Lung (tissue), 12 donors: ENCODE measurements around the gene MBNL1. TPM values are rescaled to one million over a fixed set of nuclear protein-coding genes. Genes with fewer than 3 reads are reported as not detected.

ENCODE experiments used
- ATAC-seq: fragments of 200-7000 bp; cut with Tn5 transposase; one replicate; pipeline ENCODE4 v1.9.1; 2020; ENCODE audit warnings: moderate number of reproducible peaks; ENCODE audit not compliant: insufficient read depth, low FRiP score
- DNase-seq, 3 donors: peaks; one replicate each; pipeline ENCODE4 v3.0.0-alpha.2; 2013 to 2017
- H3K27ac ChIP-seq, 2 donors: one replicate each; pipeline ENCODE4 v1.5.1; 2013; ENCODE audit warnings: mild to moderate bottlenecking in 2 of 2, moderate library complexity in 2 of 2, control low read depth in 1 of 2, inconsistent platforms in 1 of 2, low read depth in 1 of 2, low read length in 1 of 2
- H3K27me3 ChIP-seq, 3 donors: one replicate each; pipeline ENCODE4 v1.5.1; 2013; ENCODE audit warnings: low read length in 2 of 3; ENCODE audit not compliant: control insufficient read depth in 3 of 3, insufficient read depth in 3 of 3
- H3K36me3 ChIP-seq, 4 donors: one replicate each; pipeline ENCODE4 v1.5.1; 2013; ENCODE audit warnings: low read length in 4 of 4, mild to moderate bottlenecking in 1 of 4, moderate library complexity in 1 of 4; ENCODE audit not compliant: control insufficient read depth in 4 of 4, insufficient read depth in 4 of 4
- H3K4me1 ChIP-seq, 5 donors: one replicate each; pipeline ENCODE4 v1.5.1; 2013; ENCODE audit warnings: low read length in 5 of 5, mild to moderate bottlenecking in 2 of 5, moderate library complexity in 1 of 5; ENCODE audit not compliant: control insufficient read depth in 5 of 5, insufficient read depth in 5 of 5
- H3K4me3 ChIP-seq: one replicate; pipeline ENCODE4 v1.5.1; 2013; ENCODE audit warnings: mild to moderate bottlenecking, control low read depth, moderate library complexity
- H3K9ac ChIP-seq, 2 donors: one replicate each; pipeline ENCODE4 v1.5.1; 2013; ENCODE audit warnings: low read length in 2 of 2, control low read depth in 1 of 2; ENCODE audit not compliant: insufficient read depth in 1 of 2
- H3K9me3 ChIP-seq, 4 donors: one replicate each; pipeline ENCODE4 v1.5.1; 2013; ENCODE audit warnings: low read length in 3 of 4, mild to moderate bottlenecking in 1 of 4, moderate library complexity in 1 of 4; ENCODE audit not compliant: control insufficient read depth in 4 of 4, insufficient read depth in 3 of 4
- CTCF ChIP-seq: IDR thresholded peaks from 2 replicates; pipeline ENCODE4 v1.5.1; 2012; ENCODE audit warnings: mild to moderate bottlenecking; ENCODE audit errors: control extremely low read depth, extremely low read depth
- WGBS, 2 donors: extraction: QIAGEN DNeasy Blood & Tissue Kit; methylation state at CpG; one replicate each; pipeline ENCODE4 v1.1.7; 2013; 5-methylcytosine and 5-hydroxymethylcytosine counted together
- polyA plus RNA-seq, 2 donors: library from polyadenylated mRNA; stranded (reverse); fragments of 200-250 nt; gene quantifications; one replicate each; pipeline ENCODE4 v1.2.1, GENCODE V29; 2013
- total RNA-seq, 2 donors: library from RNA; depleted of rRNA in 1 of 2; stranded (reverse); fragments of >200 nt in 1 of 2; gene quantifications; one replicate each; pipeline ENCODE4 v1.2.1, GENCODE V29; 2014 to 2021
- donor health status: control.
- donor health status: control.
- donor health status: Bipolar disorder and iron deficiency.
- donor health status: healthy.
- donor health status: DM: yes; HTN: yes; CAD: no.

Gene MBNL1
- total and polyA plus RNA-seq, 4 donors = 55.3 to 266 (median 165) TPM

DNA sequence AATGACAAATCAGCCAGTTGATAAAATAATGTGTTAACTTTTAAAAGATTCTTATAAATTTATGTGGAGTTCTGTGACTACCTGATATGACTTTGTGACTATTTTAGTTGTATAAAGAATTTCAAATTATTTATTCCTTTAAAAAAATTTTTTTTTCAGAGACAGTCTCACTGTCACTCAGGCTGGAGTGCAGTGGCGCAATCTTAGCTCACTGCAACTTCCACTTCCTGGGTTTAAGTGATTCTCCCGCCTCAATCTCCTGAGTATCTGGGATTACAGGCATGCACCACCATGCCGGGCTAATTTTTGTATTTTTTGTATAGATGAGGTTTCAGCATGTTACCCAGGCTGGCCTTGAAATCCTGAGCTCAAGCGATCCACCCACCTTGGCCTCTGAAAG is 48.5 kb downstream of the MBNL1 start:
- H3K4me1 ChIP-seq = peaks cover 1 to 30% (median 5%) of the 10 kb centered on the region in 5 donors
- 39 to 68% methylated on average over 4 of the region's 4 CpGs for WGBS, 2 donors

DNA sequence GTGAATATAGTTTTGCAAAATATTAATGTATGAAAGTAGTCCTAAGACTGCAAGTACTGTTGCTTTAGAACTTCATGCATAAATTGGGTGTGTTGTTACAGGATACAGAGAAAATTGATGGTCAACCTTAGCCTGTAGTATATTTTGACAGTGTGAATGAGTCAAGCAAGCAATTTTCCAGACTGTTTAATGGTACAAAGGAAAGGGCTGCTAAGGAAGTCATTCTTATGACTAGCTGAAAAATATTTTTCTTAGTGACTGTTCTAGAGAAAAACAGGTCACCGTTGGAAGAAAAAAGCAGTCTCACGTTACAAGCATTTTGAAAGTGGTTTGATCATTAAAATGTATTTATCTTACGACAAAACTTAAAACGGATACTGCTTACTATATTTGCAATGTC is 49.2 kb downstream of the MBNL1 start:
- 38 to 48% methylated on average over 4 of the region's 4 CpGs for WGBS, 2 donors
- H3K36me3 ChIP-seq = no peaks in the 10 kb centered on the region
- no peaks in the 10 kb centered on the region for H3K9me3 ChIP-seq
- no peak for DNase-seq
- H3K27me3 ChIP-seq = no peaks in the 10 kb centered on the region
- TF ChIP-seq CTCF = no peak
- no peak for ATAC-seq
- no peak overlapping the region for H3K4me3 ChIP-seq
- no peak overlapping the region for H3K27ac ChIP-seq
- no peak overlapping the region for H3K9ac ChIP-seq
- peaks cover 1 to 34% (median 5%) of the 10 kb centered on the region in 5 donors for H3K4me1 ChIP-seq

More for the DNA sequence above, 48.5 kb downstream of the MBNL1 start:
- DNase-seq (no peak), ATAC-seq (no peak)
- TF ChIP-seq CTCF = no peak
- H3K36me3 ChIP-seq = no peaks in the 10 kb centered on the region
- no peak overlapping the region for H3K9ac ChIP-seq
- no peak overlapping the region for H3K4me3 ChIP-seq
- H3K27me3 ChIP-seq = no peaks in the 10 kb centered on the region
- H3K9me3 ChIP-seq = no peaks in the 10 kb centered on the region
- H3K27ac ChIP-seq = no peak overlapping the region

DNA sequence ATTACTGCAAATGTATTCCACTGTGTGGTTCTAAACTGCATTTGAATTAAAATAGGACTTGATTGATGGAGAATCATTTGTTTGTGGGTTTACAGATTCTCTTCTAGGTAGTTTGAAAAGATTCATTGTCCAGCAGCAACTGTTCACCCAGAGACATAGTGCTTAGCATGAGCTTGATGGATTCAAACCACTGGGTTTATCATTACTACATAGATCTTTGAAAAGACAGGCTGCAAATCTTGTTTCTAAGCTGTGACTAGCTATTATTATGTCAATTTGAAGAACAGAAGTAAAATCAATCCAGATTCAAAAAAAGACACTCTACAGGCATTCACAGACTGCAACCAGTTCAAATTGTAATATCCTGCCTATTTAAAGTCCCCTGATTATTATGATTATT is 49.8 kb downstream of the MBNL1 start:
- Histone ChIP-seq H3K27me3 (no peaks in the 10 kb centered on the region), H3K4me1 (peaks cover 1 to 34% (median 6%) of the 10 kb centered on the region in 5 donors), H3K36me3 (no peaks in the 10 kb centered on the region), H3K9me3 (no peaks in the 10 kb centered on the region), H3K4me3 (no peak overlapping the region), H3K9ac (no peak overlapping the region), H3K27ac (peak overlapping the region in 1 of 2 donors; percentile 53)
- DNase-seq (no peak), ATAC-seq (no peak)
- no peak for TF ChIP-seq CTCF

DNA sequence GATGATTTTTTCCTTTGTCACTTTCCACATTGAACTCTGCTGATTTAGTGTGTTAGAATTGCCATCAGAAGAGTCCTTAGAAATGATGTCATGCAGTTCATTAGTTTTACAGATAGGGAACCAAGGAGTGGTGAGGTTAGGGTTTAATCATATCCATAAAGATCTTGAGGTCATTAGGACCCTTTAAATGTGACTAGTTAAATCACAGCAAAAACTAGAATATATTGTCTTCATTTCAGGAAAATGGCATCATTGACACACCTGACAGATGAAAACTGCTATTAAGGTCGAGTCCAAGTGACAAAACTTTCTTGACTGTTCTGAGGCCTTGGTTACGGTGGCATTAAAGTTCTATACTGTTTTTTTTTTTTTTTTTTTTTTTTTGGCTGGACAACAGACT is 50.5 kb downstream of the MBNL1 start:
- ATAC-seq (no peak), DNase-seq (no peak)
- WGBS, 2 donors = 86 to 89% methylated on average over 2 of the region's 2 CpGs
- no peaks in the 10 kb centered on the region for H3K9me3 ChIP-seq
- peak overlapping the region in 1 of 2 donors; percentile 45 for H3K27ac ChIP-seq
- no peak overlapping the region for H3K9ac ChIP-seq
- no peaks in the 10 kb centered on the region for H3K36me3 ChIP-seq
- H3K4me3 ChIP-seq = no peak overlapping the region
- peaks cover 1 to 38% (median 10%) of the 10 kb centered on the region in 5 donors for H3K4me1 ChIP-seq
- no peaks in the 10 kb centered on the region for H3K27me3 ChIP-seq
- TF ChIP-seq CTCF = no peak
